HCT116 (cell line): Measurements from ENCODE around the gene SLC7A5. TPM values are rescaled to one million over a fixed set of nuclear protein-coding genes. Genes with fewer than 3 reads are reported as not detected.

Experiments used
- ATAC-seq: fragments of 200-7000 bp; cut with Tn5 transposase; 2 replicates; pipeline ENCODE4 v1.9.1; 2020; ENCODE audit warnings: mild to moderate bottlenecking, moderate library complexity
- BruUV-seq: library from RNA; stranded (reverse); fragments of 400-500 nt; replicated peaks from 2 replicates; lab custom pipeline; 2021; lab: Mats Ljungman, UMichigan
- CTCF ChIA-PET: fragments of 300-600 bp; sonication (Branson Sonifier 250); formaldehyde crosslinking; loops from one replicate; lab custom pipeline; 2021; ENCODE audit warnings: antibody characterized with exemption; lab: Charles Lee
- POLR2A ChIA-PET: fragments of 300-600, 350-600 bp; sonication (Branson Sonifier 250); formaldehyde crosslinking; loops from one replicate; lab custom pipeline; 2021; ENCODE audit warnings: antibody characterized with exemption; lab: Charles Lee
- RAD21 ChIA-PET, 2 experiments: fragments of 300-600 bp; sonication (Branson Sonifier 250); formaldehyde crosslinking; loops; one replicate each; lab custom pipeline; 2023; ENCODE audit warnings: low total read pairs in 2 of 2; ENCODE audit not compliant: uncharacterized antibody in 2 of 2, unreplicated experiment in 2 of 2, low non-redundant PET in 1 of 2; lab: Charles Lee
- DNase-seq: peaks from one replicate; pipeline ENCODE4 v3.0.0-alpha.2; 2010; ENCODE audit warnings: low read depth, low spot score
- H2AFZ ChIP-seq: fragments of 200-600 bp; shearing (Covaris generic), sonication (generic); 2 replicates; pipeline ENCODE4 v1.6.1; 2017; ENCODE audit warnings: low read depth, mixed run types, mixed read lengths, antibody characterized with exemption, low read length; ENCODE audit not compliant: poor library complexity, severe bottlenecking
- H3K27ac ChIP-seq: 2 replicates; pipeline ENCODE4 v1.5.1; 2012; ENCODE audit warnings: low read depth, low read length
- H3K27me3 ChIP-seq: fragments of 200-600 bp; sonication (generic); 2 replicates; pipeline ENCODE4 v1.6.1; 2016; ENCODE audit warnings: mixed run types, low read length, mixed read lengths; ENCODE audit not compliant: insufficient read depth
- H3K36me3 ChIP-seq, 2 experiments: fragments of 200-500 bp in 1 of 2; fragments of 200-600 bp in 1 of 2; sonication (Bioruptor generic) in 1 of 2; sonication (generic) in 1 of 2; 2 replicates each; pipeline versions ENCODE4 v1.5.1 to v1.6.1; 2014 to 2016; ENCODE audit warnings: low read length in 2 of 2, inconsistent platforms in 1 of 2, mixed read lengths in 1 of 2, mixed run types in 1 of 2; ENCODE audit not compliant: insufficient read depth in 2 of 2, control insufficient read depth in 1 of 2
- H3K4me1 ChIP-seq, 2 experiments: fragments of 200-600 bp in 1 of 2; sonication (generic) in 1 of 2; 2 replicates each; pipeline versions ENCODE4 v1.5.1 to v1.6.1; 2012 to 2017; ENCODE audit warnings: low read length in 2 of 2, inconsistent platforms in 1 of 2, mild to moderate bottlenecking in 1 of 2, mixed read lengths in 1 of 2, mixed run types in 1 of 2, moderate library complexity in 1 of 2; ENCODE audit not compliant: insufficient read depth in 2 of 2, control insufficient read depth in 1 of 2
- H3K4me2 ChIP-seq: fragments of 200-600 bp; sonication (generic); 2 replicates; pipeline ENCODE4 v1.6.1; 2017; ENCODE audit warnings: mixed run types, low read length, mixed read lengths
- H3K4me3 ChIP-seq, 2 experiments: fragments of 200-600 bp in 1 of 2; sonication (generic) in 1 of 2; replicated peaks in 1 of 2; 2 replicates each; pipeline ENCODE4 v1.5.1; 2011 to 2016; ENCODE audit warnings: low read length in 2 of 2, control low read depth in 1 of 2, low read depth in 1 of 2, mild to moderate bottlenecking in 1 of 2, mixed read lengths in 1 of 2, mixed run types in 1 of 2
- H3K79me2 ChIP-seq: fragments of 200-600 bp; sonication (generic); 2 replicates; pipeline ENCODE4 v1.6.1; 2017; ENCODE audit warnings: mild to moderate bottlenecking, mixed run types, low read length, moderate library complexity, mixed read lengths; ENCODE audit not compliant: insufficient read depth
- H3K9ac ChIP-seq: fragments of 200-600 bp; sonication (generic); 2 replicates; pipeline ENCODE4 v1.6.1; 2016; ENCODE audit warnings: low read length, mixed read lengths
- H3K9me2 ChIP-seq: fragments of 200-600 bp; sonication (generic), shearing (Covaris generic); 2 replicates; pipeline ENCODE4 v1.6.1; 2017; ENCODE audit warnings: mixed run types, mild to moderate bottlenecking, moderate library complexity; ENCODE audit not compliant: insufficient read depth
- H3K9me3 ChIP-seq, 2 experiments: fragments of 200-500 bp in 1 of 2; fragments of 200-600 bp in 1 of 2; sonication (Bioruptor generic) in 1 of 2; sonication (generic) in 1 of 2; 2 replicates each; pipeline ENCODE4 v1.6.1; 2014 to 2017; ENCODE audit warnings: low read length in 2 of 2, mixed read lengths in 2 of 2, inconsistent platforms in 1 of 2, low read depth in 1 of 2, mild to moderate bottlenecking in 1 of 2, mixed run types in 1 of 2, moderate library complexity in 1 of 2; ENCODE audit not compliant: control insufficient read depth in 1 of 2, insufficient read depth in 1 of 2
- H4K20me1 ChIP-seq: fragments of 200-600 bp; sonication (generic), shearing (Covaris generic); 2 replicates; pipeline ENCODE4 v1.6.1; 2017; ENCODE audit warnings: mixed run types, mild to moderate bottlenecking, moderate library complexity; ENCODE audit not compliant: insufficient read depth
- ATF3 ChIP-seq: IDR thresholded peaks from 2 replicates; pipeline ENCODE4 v1.6.1; 2012
- CBX3 ChIP-seq: IDR thresholded peaks from 2 replicates; pipeline ENCODE4 v1.6.1; 2012; ENCODE audit warnings: low read depth
- EGR1 ChIP-seq: IDR thresholded peaks from 2 replicates; pipeline ENCODE4 v1.6.1; 2012; ENCODE audit warnings: low read depth
- ELF1 ChIP-seq: IDR thresholded peaks from 2 replicates; pipeline ENCODE4 v1.6.1; 2012; ENCODE audit warnings: low read depth, borderline replicate concordance
- EZH2 ChIP-seq: fragments of 200-600 bp; sonication (generic); IDR thresholded peaks from 2 replicates; pipeline ENCODE4 v1.6.1; 2017; ENCODE audit warnings: antibody characterized with exemption, mixed run types
- EZH2phosphoT487 ChIP-seq: fragments of 200-600 bp; IDR thresholded peaks from 2 replicates; pipeline ENCODE4 v1.6.1; 2018; ENCODE audit warnings: antibody characterized with exemption, borderline replicate concordance
- JUND ChIP-seq: IDR thresholded peaks from 2 replicates; pipeline ENCODE4 v1.6.1; 2012
- ZFX ChIP-seq: fragments of 450-650 bp; IDR thresholded peaks from 2 replicates; pipeline ENCODE4 v1.6.1; 2017
- ZNF274 ChIP-seq: fragments of 200-500 bp; sonication (Bioruptor generic); IDR thresholded peaks from 2 replicates; pipeline ENCODE4 v1.6.1; 2014; ENCODE audit warnings: mild to moderate bottlenecking, low read depth, low read length, inconsistent platforms
- intact Hi-C: fragments of 100-400 bp; cut with micrococcal nuclease; formaldehyde crosslinking; loops from 2 replicates; pipeline ENCODE4 v1.10.0; 2022
- total RNA-seq: library from RNA; stranded (reverse); gene quantifications from one replicate; pipeline ENCODE4 v1.2.1, GENCODE V29; 2021; ENCODE audit not compliant: unreplicated experiment

The SLC7A5 gene
- total RNA-seq, 1 experiment from 2014 or later, result 482 TPM

GRCh38 chr16:87841340-87842208 is 27.7 kb downstream of the SLC7A5 start:
- Histone ChIP-seq H3K9ac (no peak overlapping the region), H3K9me2 (no peaks in the 10 kb centered on the region), H3K27ac (peak overlapping the region; percentile 8; the same call in 1 of the 2 replicates), H3K4me1 (no peaks in the 10 kb centered on the region), H3K4me3 (no peak overlapping the region), H3K36me3 (peaks cover 40 to 94% of the 10 kb centered on the region in 2 experiments), H4K20me1 (peaks cover 19% of the 10 kb centered on the region; the same call in 1 of the 2 replicates), H3K27me3 (no peaks in the 10 kb centered on the region), H2AFZ (no peak overlapping the region), H3K79me2 (peaks cover 75% of the 10 kb centered on the region), H3K4me2 (no peak overlapping the region), H3K9me3 (no peaks in the 10 kb centered on the region)
- POLR2A ChIA-PET, result interaction anchor here (1.3 kb wide), 1 partner anchor 34 kb away, joined by 4 read pairs; no protein-coding TSS in a partner anchor
- TF ChIP-seq JUND, result no peak
- TF ChIP-seq ELF1, result no peak
- no peak for TF ChIP-seq ZNF274
- no peak for TF ChIP-seq ATF3
- TF ChIP-seq CBX3, result no peak
- TF ChIP-seq EZH2, result no peak
- TF ChIP-seq ZFX, result no peak
- no peak for TF ChIP-seq EZH2phosphoT487
- TF ChIP-seq EGR1, result no peak
- RAD21 ChIA-PET, result no interaction called here
- DNase-seq, result no peak
- no peak for ATAC-seq
- CTCF ChIA-PET, result no interaction called here
- intact Hi-C loops, result no loop called here
- no TSS peak for BruUV-seq
